Peyer's patch (tissue), 4 donors: ENCODE measurements around the gene CDC14B.

Experiments
- POLR2A ChIP-seq, 2 donors: fragments of 450-650 bp; IDR thresholded peaks; one replicate each; pipeline ENCODE4 v1.5.1; 2017; ENCODE audit warnings: antibody characterized with exemption in 2 of 2, mild to moderate bottlenecking in 2 of 2, moderate library complexity in 2 of 2
- TF ChIP-seq, protein P1 (sequence below), 6 experiments: fragments of 450-650 bp in 4 of 6; fragments of 200-600 bp in 2 of 6; sonication (generic) in 1 of 6; IDR thresholded peaks; one replicate each; pipeline ENCODE4 v1.5.1; 2017 to 2019; ENCODE audit warnings: antibody characterized with exemption in 6 of 6, mild to moderate bottlenecking in 3 of 6, moderate library complexity in 1 of 6

DNA sequence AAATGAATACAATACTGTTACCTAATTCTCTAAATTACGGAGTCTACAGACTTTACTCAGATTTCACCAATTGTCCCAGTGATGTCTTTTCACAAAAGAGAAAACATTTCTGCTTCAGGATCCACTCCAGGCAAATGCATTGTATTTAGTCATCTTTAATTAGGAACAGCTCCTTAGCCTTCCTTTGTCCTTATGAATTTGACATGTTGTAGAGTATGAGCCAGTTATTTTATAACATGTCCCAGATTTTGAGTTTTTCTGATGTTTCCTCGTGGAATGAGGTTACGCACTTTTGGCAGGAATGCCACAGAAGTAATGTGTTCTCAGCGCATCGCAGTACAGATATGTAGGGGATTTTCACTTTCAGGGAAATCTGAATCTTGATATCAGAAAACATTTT, 159.2 kb downstream of the CDC14B start:
- TF ChIP-seq, protein P1, sequence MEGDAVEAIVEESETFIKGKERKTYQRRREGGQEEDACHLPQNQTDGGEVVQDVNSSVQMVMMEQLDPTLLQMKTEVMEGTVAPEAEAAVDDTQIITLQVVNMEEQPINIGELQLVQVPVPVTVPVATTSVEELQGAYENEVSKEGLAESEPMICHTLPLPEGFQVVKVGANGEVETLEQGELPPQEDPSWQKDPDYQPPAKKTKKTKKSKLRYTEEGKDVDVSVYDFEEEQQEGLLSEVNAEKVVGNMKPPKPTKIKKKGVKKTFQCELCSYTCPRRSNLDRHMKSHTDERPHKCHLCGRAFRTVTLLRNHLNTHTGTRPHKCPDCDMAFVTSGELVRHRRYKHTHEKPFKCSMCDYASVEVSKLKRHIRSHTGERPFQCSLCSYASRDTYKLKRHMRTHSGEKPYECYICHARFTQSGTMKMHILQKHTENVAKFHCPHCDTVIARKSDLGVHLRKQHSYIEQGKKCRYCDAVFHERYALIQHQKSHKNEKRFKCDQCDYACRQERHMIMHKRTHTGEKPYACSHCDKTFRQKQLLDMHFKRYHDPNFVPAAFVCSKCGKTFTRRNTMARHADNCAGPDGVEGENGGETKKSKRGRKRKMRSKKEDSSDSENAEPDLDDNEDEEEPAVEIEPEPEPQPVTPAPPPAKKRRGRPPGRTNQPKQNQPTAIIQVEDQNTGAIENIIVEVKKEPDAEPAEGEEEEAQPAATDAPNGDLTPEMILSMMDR (IDR thresholded peaks at IDR 0.05) = no peak
- no peak for TF ChIP-seq POLR2A (IDR thresholded peaks at IDR 0.05)
